HUES48 (cell line): ENCODE results near the gene KIF15.

Experiments
- H3K27ac ChIP-seq: one replicate; pipeline ENCODE4 v1.7.0; 2013; ENCODE audit warnings: low read depth, low read length, inconsistent platforms
- H3K27me3 ChIP-seq: 2 replicates; pipeline ENCODE4 v1.6.1; 2013; ENCODE audit warnings: mild to moderate bottlenecking, low read length; ENCODE audit not compliant: control insufficient read depth, insufficient read depth
- H3K36me3 ChIP-seq: 2 replicates; pipeline ENCODE4 v1.6.1; 2013; ENCODE audit warnings: low read length; ENCODE audit not compliant: control insufficient read depth, insufficient read depth
- H3K4me1 ChIP-seq: 2 replicates; pipeline ENCODE4 v1.6.1; 2013; ENCODE audit warnings: mild to moderate bottlenecking, low read length; ENCODE audit not compliant: control insufficient read depth, insufficient read depth
- H3K4me3 ChIP-seq: 2 replicates; pipeline ENCODE4 v1.5.1; 2013; ENCODE audit warnings: mild to moderate bottlenecking, low read depth, low read length
- H3K9ac ChIP-seq: 2 replicates; pipeline ENCODE4 v1.6.1; 2013; ENCODE audit warnings: mild to moderate bottlenecking, low read depth, low read length, moderate library complexity
- H3K9me3 ChIP-seq: 2 replicates; pipeline ENCODE4 v1.6.1; 2013; ENCODE audit warnings: low read length; ENCODE audit not compliant: control insufficient read depth, insufficient read depth

The KIF15 gene

GRCh38 chr3:44761424-44762169, at the start of gene KIF15, which contains the start of gene KIAA1143:
TSS of gene KIF15 (plus strand) at chr3:44761794. CDS start at chr3:44761866, 72 bp downstream.
TSS of gene KIAA1143 (minus strand) at chr3:44761619. CDS start at chr3:44761602, 17 bp downstream.
- Histone ChIP-seq H3K9me3 (peaks cover 8% of the 10 kb centered on the region), H3K4me1 (0 out of 2 replicates have a peak, but pooled peaks cover 6% of the 10 kb centered on the region), H3K27ac (peak within 1 kb of the TSS; percentile 99), H3K36me3 (peaks cover 35% of the 10 kb centered on the region), H3K4me3 (peak within 1 kb of the TSS; percentile 85), H3K9ac (peak within 1 kb of the TSS; percentile 95), H3K27me3 (no peaks in the 10 kb centered on the region)

GRCh38 chr3:44712455-44713075, 49.0 kb upstream of the KIF15 start, which contains the start of gene ZNF502:
TSS of gene ZNF502 (plus strand) at chr3:44712660. CDS start at chr3:44720262, 7,602 bp downstream.
- H3K4me3 ChIP-seq, result peak within 1 kb of the TSS; percentile 90
- no peaks in the 10 kb centered on the region for H3K27me3 ChIP-seq
- no peak within 1 kb of the TSS for H3K27ac ChIP-seq
- H3K9me3 ChIP-seq, result peaks cover 66% of the 10 kb centered on the region
- peak within 1 kb of the TSS; percentile 67; the same call in 1 of the 2 replicates for H3K9ac ChIP-seq
- no peaks in the 10 kb centered on the region for H3K4me1 ChIP-seq
- 0 out of 2 replicates have a peak, but pooled peaks cover 3% of the 10 kb centered on the region for H3K36me3 ChIP-seq

- peaks cover 27% of the 10 kb centered on the region for H3K36me3 ChIP-seq
- H3K9me3 ChIP-seq, result peaks cover 87% of the 10 kb centered on the region
- no peak overlapping the region for H3K27ac ChIP-seq
- H3K27me3 ChIP-seq, result no peaks in the 10 kb centered on the region
- H3K4me3 ChIP-seq, result peak overlapping the region; percentile 12; the same call in 1 of the 2 replicates
- no peaks in the 10 kb centered on the region for H3K4me1 ChIP-seq
- H3K9ac ChIP-seq, result no peak overlapping the region
Measured at GRCh38 chr3:44721231-44722102, 40.1 kb upstream of the KIF15 start.

GRCh38 chr3:44722103-44722401, 39.5 kb upstream of the KIF15 start:
- Histone ChIP-seq H3K9me3 (peaks cover 82% of the 10 kb centered on the region), H3K4me1 (no peaks in the 10 kb centered on the region), H3K9ac (no peak overlapping the region), H3K27ac (no peak overlapping the region), H3K4me3 (peak overlapping the region; percentile 12; the same call in 1 of the 2 replicates), H3K27me3 (no peaks in the 10 kb centered on the region), H3K36me3 (peaks cover 27% of the 10 kb centered on the region)

GRCh38 chr3:44729384-44729910, 32.1 kb upstream of the KIF15 start, which contains the start of gene ZNF501:
TSS of gene ZNF501 (plus strand) at chr3:44729635. CDS start at chr3:44734422, 4,787 bp downstream.
- Histone ChIP-seq H3K27ac (peak within 1 kb of the TSS; percentile 39), H3K9ac (peak within 1 kb of the TSS; percentile 77), H3K36me3 (peaks cover 32% of the 10 kb centered on the region), H3K4me3 (peak within 1 kb of the TSS; percentile 85), H3K4me1 (no peaks in the 10 kb centered on the region), H3K9me3 (peaks cover 75% of the 10 kb centered on the region), H3K27me3 (no peaks in the 10 kb centered on the region)

- Histone ChIP-seq H3K4me3 (no peak overlapping the region; the same call in 1 of the 2 replicates), H3K9me3 (peaks cover 90% of the 10 kb centered on the region), H3K36me3 (peaks cover 45% of the 10 kb centered on the region), H3K4me1 (no peaks in the 10 kb centered on the region), H3K9ac (no peak overlapping the region), H3K27ac (no peak overlapping the region), H3K27me3 (no peaks in the 10 kb centered on the region)
Measured at GRCh38 chr3:44734646-44735168, 26.9 kb upstream of the KIF15 start.

- Histone ChIP-seq H3K9ac (peak overlapping the region; percentile 95), H3K9me3 (peaks cover 4% of the 10 kb centered on the region), H3K4me3 (peak overlapping the region; percentile 85), H3K27me3 (no peaks in the 10 kb centered on the region), H3K27ac (peak overlapping the region; percentile 99), H3K36me3 (peaks cover 36% of the 10 kb centered on the region), H3K4me1 (0 out of 2 replicates have a peak, but pooled peaks cover 6% of the 10 kb centered on the region)
Measured at GRCh38 chr3:44761101-44761423, 532 bp upstream of the KIF15 start.

GRCh38 chr3:44762170-44762677, 630 bp downstream of the KIF15 start:
- Histone ChIP-seq H3K36me3 (peaks cover 29% of the 10 kb centered on the region), H3K4me1 (0 out of 2 replicates have a peak, but pooled peaks cover 6% of the 10 kb centered on the region), H3K4me3 (peak overlapping the region; percentile 85), H3K27me3 (no peaks in the 10 kb centered on the region), H3K27ac (peak overlapping the region; percentile 99), H3K9me3 (peaks cover 8% of the 10 kb centered on the region), H3K9ac (peak overlapping the region; percentile 95)

GRCh38 chr3:44762690-44763089, 1.1 kb downstream of the KIF15 start:
- Histone ChIP-seq H3K4me3 (peak overlapping the region; percentile 85), H3K36me3 (peaks cover 25% of the 10 kb centered on the region), H3K27me3 (no peaks in the 10 kb centered on the region), H3K9ac (peak overlapping the region; percentile 95), H3K27ac (no peak overlapping the region), H3K4me1 (0 out of 2 replicates have a peak, but pooled peaks cover 6% of the 10 kb centered on the region), H3K9me3 (peaks cover 8% of the 10 kb centered on the region)

- H3K4me1 ChIP-seq, result 0 out of 2 replicates have a peak, but pooled peaks cover 6% of the 10 kb centered on the region
- H3K36me3 ChIP-seq, result peaks cover 21% of the 10 kb centered on the region
- no peak overlapping the region for H3K4me3 ChIP-seq
- H3K9me3 ChIP-seq, result peaks cover 14% of the 10 kb centered on the region
- H3K9ac ChIP-seq, result no peak overlapping the region
- no peaks in the 10 kb centered on the region for H3K27me3 ChIP-seq
- H3K27ac ChIP-seq, result no peak overlapping the region
Measured at GRCh38 chr3:44764248-44764647, 2.7 kb downstream of the KIF15 start.
